Measurements from ENCODE around the gene GADD45G. TPM values are rescaled to one million over a fixed set of nuclear protein-coding genes. Genes with fewer than 3 reads are reported as not detected.

The GADD45G gene
- total RNA-seq, 1 donor from 2014 or later: 124 TPM

DNA sequence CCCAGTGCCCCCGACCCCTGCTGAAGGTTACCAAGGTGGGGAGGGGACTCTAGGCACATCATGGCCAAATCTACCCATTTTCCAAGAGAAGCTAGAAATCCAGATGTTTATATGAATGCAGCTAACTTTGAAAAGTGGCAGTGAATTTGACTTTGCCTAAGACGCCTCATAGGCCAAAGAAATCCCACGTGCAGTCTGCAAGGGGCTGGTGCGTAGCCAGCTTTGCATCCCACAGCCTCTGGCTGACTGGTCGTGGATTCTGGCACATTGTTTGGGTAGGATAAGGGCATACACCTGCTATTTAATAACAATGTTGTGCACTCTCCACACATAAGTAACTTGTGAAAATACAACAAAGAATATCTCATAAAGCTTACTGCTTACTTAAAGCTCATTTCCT, 3.5 kb upstream of the GADD45G start:
- H3K4me3 Mint-ChIP-seq (ENCODE audit: unreplicated experiment): no peak overlapping the region
- TF ChIP-seq, protein P1, sequence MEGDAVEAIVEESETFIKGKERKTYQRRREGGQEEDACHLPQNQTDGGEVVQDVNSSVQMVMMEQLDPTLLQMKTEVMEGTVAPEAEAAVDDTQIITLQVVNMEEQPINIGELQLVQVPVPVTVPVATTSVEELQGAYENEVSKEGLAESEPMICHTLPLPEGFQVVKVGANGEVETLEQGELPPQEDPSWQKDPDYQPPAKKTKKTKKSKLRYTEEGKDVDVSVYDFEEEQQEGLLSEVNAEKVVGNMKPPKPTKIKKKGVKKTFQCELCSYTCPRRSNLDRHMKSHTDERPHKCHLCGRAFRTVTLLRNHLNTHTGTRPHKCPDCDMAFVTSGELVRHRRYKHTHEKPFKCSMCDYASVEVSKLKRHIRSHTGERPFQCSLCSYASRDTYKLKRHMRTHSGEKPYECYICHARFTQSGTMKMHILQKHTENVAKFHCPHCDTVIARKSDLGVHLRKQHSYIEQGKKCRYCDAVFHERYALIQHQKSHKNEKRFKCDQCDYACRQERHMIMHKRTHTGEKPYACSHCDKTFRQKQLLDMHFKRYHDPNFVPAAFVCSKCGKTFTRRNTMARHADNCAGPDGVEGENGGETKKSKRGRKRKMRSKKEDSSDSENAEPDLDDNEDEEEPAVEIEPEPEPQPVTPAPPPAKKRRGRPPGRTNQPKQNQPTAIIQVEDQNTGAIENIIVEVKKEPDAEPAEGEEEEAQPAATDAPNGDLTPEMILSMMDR (IDR thresholded peaks at IDR 0.05; ENCODE audit: partially characterized antibody, unreplicated experiment): no peak
- peaks cover 40% of the 10 kb centered on the region for H3K4me1 Mint-ChIP-seq (ENCODE audit: low read depth, unreplicated experiment)
- H3K27ac Mint-ChIP-seq (ENCODE audit: unreplicated experiment): no peak overlapping the region
- peaks cover 18% of the 10 kb centered on the region for H3K27me3 Mint-ChIP-seq (ENCODE audit: unreplicated experiment)
- no peak for DNase-seq
- no peaks in the 10 kb centered on the region for H3K36me3 Mint-ChIP-seq (ENCODE audit: unreplicated experiment)
- peaks cover 28% of the 10 kb centered on the region for H3K9me3 Mint-ChIP-seq (ENCODE audit: unreplicated experiment)

DNA sequence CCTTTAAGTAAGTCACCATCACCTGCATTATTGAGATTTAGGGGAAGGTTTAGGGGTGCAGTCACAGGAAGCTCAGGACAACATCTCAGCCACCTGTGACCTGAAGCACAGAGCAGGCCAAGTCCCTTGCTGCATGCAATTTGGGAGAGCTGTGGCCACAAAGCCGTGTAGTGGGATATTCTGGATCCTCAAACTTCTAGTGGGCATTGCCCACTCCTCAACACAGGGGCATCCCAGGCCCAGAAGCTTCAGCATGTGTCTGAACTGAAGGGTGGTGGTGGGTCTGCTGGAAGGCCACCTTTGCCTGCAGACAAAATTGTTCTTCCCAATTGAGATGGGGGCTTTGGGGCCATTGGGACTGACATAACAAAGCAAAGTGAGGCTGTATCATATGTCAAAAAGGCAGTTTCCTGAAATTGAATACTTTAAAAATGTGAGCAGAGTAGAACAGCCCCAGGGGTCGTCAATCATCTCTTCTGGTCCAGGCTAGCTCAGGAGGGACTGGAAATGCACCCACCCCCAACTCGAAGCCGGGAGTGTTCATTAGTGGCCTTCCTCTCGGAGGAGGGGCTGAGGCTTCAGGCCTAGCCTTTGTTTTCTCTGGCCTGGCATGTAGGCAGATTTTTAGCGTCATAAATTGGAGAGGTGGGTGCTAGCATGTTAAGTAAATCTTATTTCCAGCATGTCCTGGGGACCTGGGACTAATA, 2.8 kb upstream of the GADD45G start:
- no peaks in the 10 kb centered on the region for H3K36me3 Mint-ChIP-seq (ENCODE audit: unreplicated experiment)
- peak overlapping the region; percentile 67 for H3K4me3 Mint-ChIP-seq (ENCODE audit: unreplicated experiment)
- no peak for DNase-seq
- peak overlapping the region; percentile 68 for H3K27ac Mint-ChIP-seq (ENCODE audit: unreplicated experiment)
- H3K27me3 Mint-ChIP-seq (ENCODE audit: unreplicated experiment): peaks cover 25% of the 10 kb centered on the region
- H3K9me3 Mint-ChIP-seq (ENCODE audit: unreplicated experiment): peaks cover 35% of the 10 kb centered on the region
- TF ChIP-seq, protein P1 (IDR thresholded peaks at IDR 0.05; ENCODE audit: partially characterized antibody, unreplicated experiment): no peak
- peaks cover 42% of the 10 kb centered on the region for H3K4me1 Mint-ChIP-seq (ENCODE audit: low read depth, unreplicated experiment)

DNA sequence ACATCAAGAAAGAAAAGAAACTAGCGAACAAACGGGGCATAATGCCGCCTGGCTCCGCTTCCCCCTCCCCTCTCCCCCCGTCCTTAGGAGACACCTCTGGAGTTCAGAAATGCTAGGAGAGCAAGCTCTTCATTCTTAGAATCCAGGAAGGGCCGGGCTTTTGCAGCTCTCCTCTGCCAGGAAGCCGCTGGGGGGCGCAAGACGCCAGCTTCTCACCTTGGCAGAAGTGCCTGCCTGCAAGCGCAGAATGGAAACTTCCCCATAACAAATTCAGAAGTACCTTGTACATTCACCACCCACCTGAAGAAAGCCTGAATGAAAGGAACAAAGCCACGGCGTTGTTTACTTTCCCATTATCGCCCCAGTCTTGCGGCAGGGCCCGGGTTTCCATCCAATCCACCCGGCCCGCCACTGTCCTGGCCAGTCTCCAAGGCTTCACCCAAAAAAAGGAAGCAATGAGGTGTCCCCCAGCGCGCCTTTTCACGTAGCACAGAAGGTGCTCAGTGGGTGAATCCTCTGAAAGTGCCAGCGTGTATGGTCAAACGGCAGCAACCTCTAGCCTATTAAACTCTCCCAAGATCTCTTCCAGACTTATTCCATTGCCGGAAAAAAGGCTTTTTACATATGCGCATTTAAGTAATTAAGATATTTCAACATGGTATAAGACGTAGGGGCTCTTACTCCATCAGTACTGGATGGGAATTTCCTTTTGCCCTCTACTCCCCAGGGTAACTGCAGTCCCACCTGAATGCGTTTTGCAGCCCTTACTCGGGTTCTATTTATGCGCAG, 1.6 kb upstream of the GADD45G start:
- Mint-ChIP-seq H3K27me3 (ENCODE audit: unreplicated experiment) (peaks cover 28% of the 10 kb centered on the region), H3K36me3 (ENCODE audit: unreplicated experiment) (no peaks in the 10 kb centered on the region), H3K4me3 (ENCODE audit: unreplicated experiment) (peak overlapping the region; percentile 88), H3K27ac (ENCODE audit: unreplicated experiment) (peak overlapping the region; percentile 67), H3K4me1 (ENCODE audit: low read depth, unreplicated experiment) (peaks cover 45% of the 10 kb centered on the region), H3K9me3 (ENCODE audit: unreplicated experiment) (peaks cover 43% of the 10 kb centered on the region)
- peak; percentile 93 for DNase-seq
- TF ChIP-seq, protein P1 (IDR thresholded peaks at IDR 0.05; ENCODE audit: partially characterized antibody, unreplicated experiment): peak; percentile 60

DNA sequence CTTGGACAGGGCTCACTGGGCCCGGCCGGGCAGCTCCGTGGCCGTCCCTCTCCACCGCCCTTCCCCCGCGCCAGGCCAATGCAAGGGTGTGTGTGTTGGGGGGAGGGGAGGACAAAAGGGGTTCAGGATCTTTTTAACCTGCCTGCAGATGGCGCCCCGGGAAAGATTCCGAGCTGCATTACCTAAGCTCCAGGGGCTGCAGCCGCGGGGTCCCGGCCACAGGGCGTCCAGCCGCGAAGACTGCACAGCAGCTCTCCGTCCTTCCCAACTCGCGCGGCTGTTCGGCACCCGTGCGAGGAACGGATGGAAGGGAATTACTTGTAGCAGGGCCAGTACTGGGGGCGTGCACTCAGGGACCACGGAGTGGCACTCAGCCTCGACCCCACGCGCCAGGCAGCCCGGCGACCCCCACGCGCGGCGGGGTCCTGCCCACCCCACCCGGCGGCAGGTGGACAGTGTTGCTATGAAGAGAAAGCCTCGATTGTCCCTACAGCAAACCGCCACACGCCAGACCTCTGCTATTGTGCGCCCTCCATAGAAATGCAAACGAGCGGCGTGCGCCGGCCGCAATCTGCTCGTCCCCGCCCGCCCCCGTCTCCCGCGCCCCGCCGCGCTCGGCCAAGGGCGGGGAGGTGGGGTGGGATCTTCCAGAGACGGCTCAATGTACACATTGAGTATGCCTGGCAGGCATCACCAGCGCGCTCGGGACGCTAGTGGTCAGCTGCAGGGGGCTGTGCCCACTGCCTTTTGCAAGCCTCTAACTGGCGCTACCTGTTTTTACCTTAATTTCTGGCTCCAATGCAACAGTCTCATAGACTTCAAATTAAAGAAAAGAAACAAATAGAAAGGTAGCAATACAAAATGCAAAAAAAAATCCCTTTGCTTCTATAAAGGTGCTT, 796 bp upstream of the GADD45G start:
- peak overlapping the region; percentile 98 for H3K27ac Mint-ChIP-seq (ENCODE audit: unreplicated experiment)
- peaks cover 24% of the 10 kb centered on the region for H3K27me3 Mint-ChIP-seq (ENCODE audit: unreplicated experiment)
- peaks cover 39% of the 10 kb centered on the region for H3K9me3 Mint-ChIP-seq (ENCODE audit: unreplicated experiment)
- TF ChIP-seq, protein P1 (IDR thresholded peaks at IDR 0.05; ENCODE audit: partially characterized antibody, unreplicated experiment): peak; percentile 40
- no peaks in the 10 kb centered on the region for H3K36me3 Mint-ChIP-seq (ENCODE audit: unreplicated experiment)
- H3K4me1 Mint-ChIP-seq (ENCODE audit: low read depth, unreplicated experiment): peaks cover 46% of the 10 kb centered on the region
- H3K4me3 Mint-ChIP-seq (ENCODE audit: unreplicated experiment): peak overlapping the region; percentile 88
- DNase-seq: peak; percentile 92
